ENCODE measurements around the gene LIMK1.

- TF ChIP-seq, protein P1, sequence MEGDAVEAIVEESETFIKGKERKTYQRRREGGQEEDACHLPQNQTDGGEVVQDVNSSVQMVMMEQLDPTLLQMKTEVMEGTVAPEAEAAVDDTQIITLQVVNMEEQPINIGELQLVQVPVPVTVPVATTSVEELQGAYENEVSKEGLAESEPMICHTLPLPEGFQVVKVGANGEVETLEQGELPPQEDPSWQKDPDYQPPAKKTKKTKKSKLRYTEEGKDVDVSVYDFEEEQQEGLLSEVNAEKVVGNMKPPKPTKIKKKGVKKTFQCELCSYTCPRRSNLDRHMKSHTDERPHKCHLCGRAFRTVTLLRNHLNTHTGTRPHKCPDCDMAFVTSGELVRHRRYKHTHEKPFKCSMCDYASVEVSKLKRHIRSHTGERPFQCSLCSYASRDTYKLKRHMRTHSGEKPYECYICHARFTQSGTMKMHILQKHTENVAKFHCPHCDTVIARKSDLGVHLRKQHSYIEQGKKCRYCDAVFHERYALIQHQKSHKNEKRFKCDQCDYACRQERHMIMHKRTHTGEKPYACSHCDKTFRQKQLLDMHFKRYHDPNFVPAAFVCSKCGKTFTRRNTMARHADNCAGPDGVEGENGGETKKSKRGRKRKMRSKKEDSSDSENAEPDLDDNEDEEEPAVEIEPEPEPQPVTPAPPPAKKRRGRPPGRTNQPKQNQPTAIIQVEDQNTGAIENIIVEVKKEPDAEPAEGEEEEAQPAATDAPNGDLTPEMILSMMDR (IDR thresholded peaks at IDR 0.05), result no peak
- no peak for TF ChIP-seq POLR2A (IDR thresholded peaks at IDR 0.05)
- no peak for TF ChIP-seq POLR2AphosphoS5 (IDR thresholded peaks at IDR 0.05)
Measured at GRCh38 chr7:74093671-74094223, 10.1 kb downstream of the LIMK1 start.

All from breast epithelium (tissue), 3 donors.